GM19043 (cell line): ENCODE measurements around the gene FAM227A.

Experiments used
- ATAC-seq: cut with Tn5 transposase; IDR thresholded peaks from one replicate; pipeline ENCODE4 v1.9.1; 2021; ENCODE audit warnings: low read depth; ENCODE audit not compliant: unreplicated experiment

FAM227A gene

DNA sequence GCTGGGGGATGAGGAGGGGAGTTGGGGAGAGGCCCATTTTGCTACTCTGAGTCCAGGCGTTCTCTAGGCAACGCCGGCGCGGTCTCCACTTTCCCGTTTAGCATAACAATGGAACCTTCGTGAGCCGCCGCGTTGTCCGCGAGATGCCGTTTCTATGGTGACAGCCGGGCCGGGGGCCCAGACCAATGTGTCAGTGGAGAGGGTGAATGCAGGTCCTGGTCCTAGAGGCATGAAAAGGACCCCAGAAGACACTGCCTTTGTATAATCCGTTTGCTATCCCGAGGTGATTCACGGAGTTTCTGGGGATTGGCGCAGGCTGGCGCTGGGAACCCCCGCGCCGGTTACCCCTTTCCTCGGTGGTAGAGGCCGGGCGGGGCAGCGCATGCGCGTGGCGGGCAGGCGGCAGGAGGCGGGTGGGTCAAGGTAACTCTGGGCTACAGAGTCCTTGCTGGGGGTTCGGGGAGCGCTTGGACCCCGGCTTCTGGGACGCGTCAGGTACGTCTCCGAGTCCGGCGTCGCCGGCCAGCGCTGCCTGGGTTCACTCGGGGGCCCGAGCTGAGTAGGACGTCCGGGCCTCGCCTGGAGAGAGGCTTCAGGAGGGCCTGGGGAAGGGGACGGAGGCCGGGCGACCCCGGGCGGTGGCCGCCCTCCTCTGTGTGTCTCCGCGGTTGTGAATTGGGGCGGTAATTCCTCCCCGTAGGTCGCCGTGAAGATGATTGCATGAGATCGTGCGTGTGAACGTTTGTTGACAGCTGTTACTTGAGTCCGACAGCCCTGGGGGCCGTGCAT, at the start of gene FAM227A, which contains the start of gene CBY1:
FAM227A (minus strand) TSS at position 137 of the 789 bp plus-strand sequence. CDS start 6,224 bp downstream, outside the sequence.
CBY1 (plus strand) TSS at position 383 of the 789 bp plus-strand sequence. CDS start 11,417 bp downstream, outside the sequence.
- ATAC-seq, result no peak

DNA sequence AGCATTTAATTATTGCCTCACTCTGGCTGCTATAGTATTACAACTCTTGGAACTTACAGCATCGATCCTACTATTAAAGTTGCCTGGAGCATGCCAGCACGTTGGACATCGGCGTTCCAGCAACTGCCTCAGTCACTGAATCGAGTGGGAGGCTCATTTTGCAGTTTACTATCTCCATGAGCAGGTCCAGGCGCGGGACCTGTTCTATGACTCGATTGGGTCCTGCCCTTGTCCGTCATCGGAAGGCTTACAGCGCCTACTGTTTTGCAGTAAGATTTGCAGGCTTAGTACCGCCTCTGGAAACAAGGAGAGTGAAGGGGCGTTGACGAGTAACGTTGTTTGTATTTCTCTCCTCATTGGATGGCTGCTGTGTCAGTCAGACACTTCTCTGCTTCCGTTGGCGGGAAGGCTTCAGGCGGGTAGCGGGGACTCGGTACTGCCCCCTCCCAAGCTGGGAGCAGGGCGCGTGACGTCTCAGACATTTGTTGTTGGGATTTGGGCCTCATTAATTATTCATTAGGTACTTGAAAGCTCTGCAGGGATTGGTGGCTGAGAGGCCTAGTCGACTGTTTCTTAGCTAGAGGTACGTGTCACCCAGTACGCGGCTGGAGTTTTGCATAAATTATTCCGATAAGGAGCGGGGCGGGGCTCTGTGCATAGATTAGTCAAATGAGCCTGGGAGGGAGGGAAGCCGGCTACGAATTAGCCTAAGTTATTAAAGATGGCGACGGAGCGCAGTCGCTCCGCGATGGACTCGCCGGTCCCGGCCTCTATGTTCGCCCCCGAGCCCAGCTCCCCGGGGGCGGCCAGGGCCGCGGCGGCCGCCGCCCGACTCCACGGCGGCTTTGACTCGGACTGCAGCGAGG, 49.3 kb upstream of the FAM227A start, which contains the start of gene GTPBP1:
GTPBP1 (plus strand) TSS at position 710 of the 866 bp plus-strand sequence; CDS start at position 722, 12 bp downstream.
- ATAC-seq, result peak; percentile 75

DNA sequence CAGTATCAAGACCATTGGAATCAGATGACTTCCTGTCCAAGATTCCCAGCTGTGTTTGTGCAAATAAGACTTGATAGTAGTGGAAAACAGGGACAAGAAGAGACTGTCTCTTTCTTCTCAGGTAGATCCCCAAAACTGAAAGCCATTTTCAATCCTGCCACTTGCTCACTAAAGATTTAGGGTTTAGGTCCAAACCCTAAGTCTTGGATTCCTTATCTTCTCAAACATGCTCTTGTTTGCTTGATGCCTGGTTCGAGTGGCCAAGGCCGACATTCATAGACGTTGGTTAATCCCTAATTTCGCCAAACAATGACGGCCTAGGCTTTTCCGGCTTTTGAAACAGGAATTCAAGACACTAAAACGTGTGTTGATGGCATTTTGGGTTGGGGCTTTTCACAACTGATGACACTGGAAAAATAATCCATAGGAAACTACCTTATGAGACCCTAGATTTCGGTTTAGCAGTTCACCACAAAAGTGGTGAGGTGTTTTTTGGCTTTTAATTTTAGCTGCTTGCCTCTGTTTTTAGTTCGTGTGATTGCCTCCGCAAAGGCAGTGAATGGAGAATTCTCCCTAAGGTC, 48.6 kb upstream of the FAM227A start:
- no peak for ATAC-seq

GRCh38 chr22:38700789-38701628, 44.8 kb upstream of the FAM227A start, which contains the start of gene JOSD1:
Gene JOSD1, minus strand, starts transcription at chr22:38700943. Its CDS starts 956 bp downstream, at chr22:38699987.
- no peak for ATAC-seq

DNA sequence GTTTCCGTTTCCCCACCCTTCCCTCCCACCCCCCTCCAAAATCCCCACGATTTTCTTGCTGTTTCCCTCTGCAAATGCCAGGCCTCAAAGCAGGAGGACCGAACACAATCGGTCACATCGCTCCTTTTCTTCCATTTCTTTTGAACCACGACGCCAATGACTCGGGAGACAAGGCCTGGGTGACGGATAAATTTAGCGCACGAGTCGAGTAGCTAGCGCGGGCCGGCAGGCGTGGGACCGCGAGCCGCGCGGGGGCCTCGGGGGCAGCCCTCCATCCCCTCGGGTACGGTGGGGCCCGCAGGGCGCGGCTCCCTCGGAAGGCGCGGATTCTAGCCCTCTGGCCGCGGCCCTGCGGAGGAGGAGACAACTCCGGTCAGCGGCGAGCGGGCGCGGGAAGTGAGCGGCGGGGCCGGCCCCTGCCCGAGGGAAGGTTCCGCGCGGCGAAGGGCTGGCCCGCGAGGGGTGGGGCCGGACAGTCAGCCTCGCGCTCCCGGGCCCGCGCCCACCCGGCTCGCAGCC, 44.1 kb upstream of the FAM227A start:
- no peak for ATAC-seq

DNA sequence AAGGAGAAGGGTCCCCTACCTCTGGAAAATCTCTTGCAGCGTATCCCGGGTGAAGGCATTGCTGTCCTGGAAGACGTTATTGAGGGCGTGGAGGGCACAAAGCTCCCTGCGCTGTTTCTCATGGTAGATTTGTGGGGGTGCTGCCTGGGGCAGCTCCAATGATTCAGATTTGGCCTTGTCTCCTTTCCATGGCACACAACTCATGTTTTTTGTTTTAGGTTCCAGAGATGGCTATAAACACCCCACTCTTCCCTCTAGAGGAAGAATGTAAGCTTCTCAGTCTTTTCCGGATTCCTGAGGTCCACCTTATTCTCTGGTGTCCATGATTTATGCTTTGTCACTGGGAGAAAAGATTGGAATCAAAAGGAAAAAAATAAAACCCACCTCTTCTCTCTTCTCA, 43.6 kb upstream of the FAM227A start:
- no peak for ATAC-seq

GRCh38 chr22:38699143-38699542, 43.0 kb upstream of the FAM227A start:
- ATAC-seq, result no peak

DNA sequence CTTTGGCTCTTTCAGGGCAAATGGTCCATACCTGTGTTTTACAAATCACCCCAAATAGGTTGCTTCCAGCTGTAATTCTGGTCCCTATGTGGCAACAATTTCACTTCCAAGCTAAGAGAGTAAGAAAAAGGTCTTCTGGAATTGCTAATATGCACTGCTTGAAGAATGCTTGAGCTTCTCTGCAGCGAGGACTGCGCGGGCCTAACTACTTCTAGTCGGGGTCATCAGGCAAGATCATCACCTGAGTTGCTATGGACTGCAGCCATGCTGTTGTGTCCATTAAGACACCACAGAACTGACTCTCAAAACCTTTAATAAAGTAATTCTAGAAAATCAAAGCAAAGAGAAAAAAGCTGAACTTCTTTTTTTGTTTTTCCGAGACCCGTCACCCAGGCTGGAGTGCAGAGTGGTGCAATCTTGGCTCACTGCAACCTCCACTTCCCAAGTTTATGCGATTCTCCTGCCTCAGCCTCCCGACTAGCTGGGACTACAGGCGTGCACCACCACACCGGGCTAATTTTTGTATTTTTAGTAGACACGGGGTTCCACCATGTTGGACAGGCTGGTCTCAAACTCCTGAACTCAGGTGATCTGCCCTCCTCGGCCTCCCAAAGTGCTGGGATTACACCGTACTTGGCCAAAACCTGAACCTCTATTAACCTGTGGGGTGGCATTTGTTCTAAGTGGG, 42.4 kb upstream of the FAM227A start:
- ATAC-seq, result no peak

DNA sequence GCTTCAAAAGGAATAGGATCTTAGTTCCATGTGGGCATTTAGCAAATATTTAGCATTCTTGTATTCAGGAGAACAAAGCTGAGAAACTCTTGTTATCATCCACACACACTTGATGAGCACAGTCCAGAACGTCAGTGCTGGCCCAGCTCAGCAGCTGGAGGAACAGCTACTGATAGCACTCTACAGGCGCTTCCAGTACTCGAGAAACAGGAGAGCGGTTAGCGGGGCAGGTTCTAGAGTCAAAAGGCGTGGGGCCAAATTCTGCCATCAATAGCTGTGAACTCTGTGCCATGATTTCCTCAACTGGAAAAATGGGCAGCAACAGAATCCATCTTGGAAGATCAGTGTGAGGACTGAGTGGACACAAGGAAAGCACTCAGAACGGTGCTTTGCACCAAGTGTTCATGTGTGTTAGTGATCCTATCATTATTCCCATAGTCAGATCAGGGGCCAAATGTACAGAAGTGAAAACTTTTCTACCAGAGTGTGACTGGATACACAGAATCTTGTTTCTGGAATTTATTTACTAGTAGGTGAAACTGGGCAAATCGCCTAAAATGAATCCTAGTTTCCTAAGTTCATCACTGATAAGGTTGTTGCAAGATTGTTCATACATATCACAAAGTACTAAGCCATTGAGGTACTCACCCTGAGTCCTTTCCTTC, 41.4 kb upstream of the FAM227A start:
- ATAC-seq, result no peak

DNA sequence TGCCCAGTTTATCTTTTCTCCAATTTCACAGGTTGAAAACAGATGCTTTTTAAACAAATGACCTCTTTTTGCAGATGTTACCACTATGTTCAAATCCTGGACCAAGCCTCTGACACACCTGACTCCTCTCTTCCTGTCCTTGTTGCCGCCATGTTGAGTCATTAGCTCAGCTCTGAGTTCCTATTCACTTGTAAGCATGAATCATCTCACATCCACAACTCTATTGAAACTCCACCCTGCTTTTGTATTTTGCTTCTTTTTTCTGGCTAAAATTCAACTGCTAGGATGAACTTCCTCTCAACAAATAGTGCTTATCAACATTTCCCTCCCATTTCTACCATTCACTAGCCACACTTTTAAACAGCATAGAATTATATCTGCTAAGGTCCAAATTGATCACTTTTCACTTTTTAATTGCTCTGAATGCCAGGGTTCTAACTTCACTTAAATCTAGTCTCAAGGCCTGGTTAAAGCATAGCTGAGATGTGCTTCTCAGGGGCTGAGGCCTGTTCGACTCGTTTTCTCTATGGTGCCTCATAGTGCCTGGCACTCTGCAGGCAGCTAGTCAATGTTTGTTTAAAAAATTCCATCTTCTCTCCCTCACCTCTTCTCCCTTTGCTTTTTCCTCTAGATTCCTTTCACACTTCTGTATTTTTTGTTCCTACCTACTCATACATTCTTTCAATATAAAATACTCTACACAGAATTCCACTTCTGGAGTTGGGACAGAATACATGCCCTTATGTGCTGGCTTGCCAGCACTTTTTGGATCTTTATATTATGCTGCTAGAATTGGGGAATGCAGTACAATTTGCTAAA, 40.6 kb upstream of the FAM227A start:
- no peak for ATAC-seq

DNA sequence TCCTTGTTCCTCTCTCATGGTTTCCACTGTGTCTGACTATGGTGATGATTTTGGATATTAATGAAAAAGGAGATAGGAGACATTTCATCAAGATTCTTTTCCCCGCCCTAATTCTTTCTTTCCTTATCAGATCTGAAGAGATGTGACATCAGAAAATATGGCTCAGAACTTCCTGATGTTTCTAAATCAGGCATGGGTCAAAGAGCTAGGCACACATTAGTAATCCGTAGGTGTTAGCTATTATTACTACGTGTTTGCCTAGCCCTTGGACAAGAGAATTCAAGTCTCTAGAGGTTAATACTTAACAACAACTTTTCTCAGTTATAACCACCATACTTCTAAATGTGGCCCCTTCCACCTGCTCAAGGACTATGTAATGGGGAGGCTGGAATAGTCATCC, 38.7 kb upstream of the FAM227A start:
- no peak for ATAC-seq

- no peak for ATAC-seq
Observed at GRCh38 chr22:38694049-38694448, 37.9 kb upstream of the FAM227A start.

- no peak for ATAC-seq
Observed at GRCh38 chr22:38689651-38690050, 33.5 kb upstream of the FAM227A start.

GRCh38 chr22:38685761-38686160, 29.6 kb upstream of the FAM227A start:
- no peak for ATAC-seq

- ATAC-seq, result no peak
Observed at GRCh38 chr22:38684895-38685294, 28.7 kb upstream of the FAM227A start.

GRCh38 chr22:38681582-38682335, 25.6 kb upstream of the FAM227A start, which contains the start of gene TOMM22:
Gene TOMM22, plus strand, starts transcription at chr22:38681957. Its CDS starts 22 bp downstream, at chr22:38681979.
- peak; percentile 87 for ATAC-seq

DNA sequence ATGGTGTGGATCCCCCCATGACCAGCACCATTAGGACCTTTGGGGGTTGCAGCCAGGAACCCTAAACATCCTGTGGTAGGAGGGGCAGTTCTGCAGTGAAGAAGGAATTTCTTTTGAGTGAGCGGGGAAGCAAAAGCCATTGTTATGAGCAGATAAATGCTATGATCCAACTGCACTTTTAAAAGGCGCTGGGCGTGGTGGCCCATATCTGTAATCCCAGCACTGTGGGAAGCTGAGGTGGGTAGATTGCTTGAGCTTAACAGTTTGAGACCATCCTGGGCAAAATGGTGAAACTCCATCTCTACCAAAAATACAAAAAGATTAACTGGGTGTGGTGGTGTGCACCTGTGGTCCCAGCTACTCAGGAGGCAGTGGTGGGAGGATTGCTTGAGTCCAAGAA, 19.6 kb upstream of the FAM227A start:
- ATAC-seq, result no peak
